Endodermal cell (in vitro differentiated cells): ENCODE results near the gene COPG1. TPM values are rescaled to one million over a fixed set of nuclear protein-coding genes. Genes with fewer than 3 reads are reported as not detected.

ENCODE experiments used
- DNase-seq: peaks from one replicate; pipeline ENCODE4 v3.0.0-alpha.2; 2017
- H3K27ac ChIP-seq: 2 replicates; pipeline ENCODE4 v1.5.1; 2013; ENCODE audit warnings: mild to moderate bottlenecking, low read depth, low read length, moderate library complexity
- H3K27me3 ChIP-seq: 2 replicates; pipeline ENCODE4 v1.6.1; 2013; ENCODE audit warnings: mild to moderate bottlenecking, low read length, moderate library complexity; ENCODE audit not compliant: insufficient read depth, control insufficient read depth, poor library complexity, severe bottlenecking
- H3K36me3 ChIP-seq: 2 replicates; pipeline ENCODE4 v1.7.0; 2013; ENCODE audit warnings: mild to moderate bottlenecking, low read length, moderate library complexity; ENCODE audit not compliant: control insufficient read depth, insufficient read depth
- H3K4me1 ChIP-seq: one replicate; pipeline ENCODE4 v1.7.0; 2013; ENCODE audit warnings: low read length; ENCODE audit not compliant: control insufficient read depth, insufficient read depth
- H3K4me3 ChIP-seq: 2 replicates; pipeline ENCODE4 v1.5.1; 2013; ENCODE audit warnings: mild to moderate bottlenecking, low read length, moderate library complexity
- H3K9ac ChIP-seq: 2 replicates; pipeline ENCODE4 v1.6.1; 2013; ENCODE audit warnings: mild to moderate bottlenecking, low read length, moderate library complexity; ENCODE audit not compliant: poor library complexity, severe bottlenecking; ENCODE audit errors: extremely low read depth
- H3K9me3 ChIP-seq: 2 replicates; pipeline ENCODE4 v1.6.1; 2013; ENCODE audit warnings: mild to moderate bottlenecking, low read length, moderate library complexity; ENCODE audit not compliant: control insufficient read depth
- H3K27ac Mint-ChIP-seq: 2 replicates; pipeline ENCODE4 v1.8.0; 2020; ENCODE audit warnings: mixed read lengths
- H3K27me3 Mint-ChIP-seq: 2 replicates; pipeline ENCODE4 v1.8.0; 2021; ENCODE audit warnings: mild to moderate bottlenecking, mixed read lengths; ENCODE audit not compliant: insufficient read depth
- H3K36me3 Mint-ChIP-seq: 2 replicates; pipeline ENCODE4 v1.8.0; 2020; ENCODE audit warnings: low read depth, mixed read lengths
- H3K4me1 Mint-ChIP-seq: 2 replicates; pipeline ENCODE4 v1.8.0; 2020; ENCODE audit warnings: mixed read lengths
- H3K4me3 Mint-ChIP-seq: 2 replicates; pipeline ENCODE4 v1.8.0; 2020; ENCODE audit warnings: mild to moderate bottlenecking, moderate library complexity, mixed read lengths
- H3K9me3 Mint-ChIP-seq: 2 replicates; pipeline ENCODE4 v1.8.0; 2020; ENCODE audit warnings: mild to moderate bottlenecking, mixed read lengths
- WGBS, 2 experiments: methylation state at CpG; one replicate each; pipeline versions ENCODE4 v1.1.5 to v1.1.7; 2013; ENCODE audit warnings: missing lambda C conversion rate in 2 of 2, mixed read lengths in 1 of 2; ENCODE audit not compliant: insufficient coverage in 1 of 2, insufficient read length in 1 of 2; 5-methylcytosine and 5-hydroxymethylcytosine counted together
- total RNA-seq, 2 donors: library from RNA; stranded (reverse); fragmentation: NEBNext Ultra II Directional in 1 of 2; extraction: Animal tissue kit (Norgen Biotek cat#: 25700) in 1 of 2; gene quantifications; 2 replicates in 1 of 2; 3 replicates in 1 of 2; pipeline ENCODE4 v1.2.1, GENCODE V29; 2021
- TF ChIP-seq, protein P1 (sequence below): fragments of 200-600 bp; sonication (generic); conservative IDR thresholded peaks from 2 replicates; pipeline ENCODE4 v1.5.0; 2021; ENCODE audit warnings: antibody characterized with exemption, mild to moderate bottlenecking

The COPG1 gene
- total RNA-seq, 2 donors from 2014 or later: 151 to 193 TPM

DNA sequence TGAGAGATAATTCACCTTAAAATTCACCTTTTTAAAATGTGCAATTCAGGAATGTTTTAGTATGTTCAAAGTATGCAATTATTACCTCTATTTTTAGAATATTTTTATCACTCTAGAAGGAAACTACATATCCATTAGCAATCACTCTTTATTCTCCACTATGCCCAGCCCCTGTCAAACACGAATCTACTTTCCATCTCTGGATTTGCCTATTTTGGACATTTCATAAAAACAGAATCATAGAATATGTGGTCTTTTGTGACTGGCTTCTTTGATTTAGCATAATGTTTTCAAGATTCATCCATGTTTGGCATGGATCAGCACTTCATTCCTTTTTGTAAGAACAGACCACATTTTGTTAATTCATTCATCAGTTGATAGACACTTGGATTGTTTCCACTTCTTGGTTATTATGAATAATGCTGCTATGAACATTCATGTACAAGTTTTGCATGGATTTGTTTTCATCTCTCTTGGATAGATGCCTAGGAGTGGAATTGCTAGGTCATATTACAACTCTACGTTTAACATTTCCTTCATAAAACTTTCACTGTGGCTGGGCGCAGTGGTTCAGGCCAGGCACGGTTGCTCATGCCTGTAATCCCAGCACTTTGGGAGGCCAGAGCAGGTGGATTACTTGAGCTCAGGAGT is 42.0 kb downstream of the COPG1 start:
- no peaks in the 10 kb centered on the region for H3K27me3 ChIP-seq
- no peaks in the 10 kb centered on the region for H3K9me3 ChIP-seq
- 84 to 92% methylated on average over 4 of the region's 4 CpGs for WGBS, 2 experiments
- H3K4me1 ChIP-seq: no peaks in the 10 kb centered on the region
- no peaks in the 10 kb centered on the region for H3K4me1 Mint-ChIP-seq
- H3K36me3 Mint-ChIP-seq: peaks cover 46% of the 10 kb centered on the region
- H3K27me3 Mint-ChIP-seq: no peaks in the 10 kb centered on the region
- TF ChIP-seq, protein P1, sequence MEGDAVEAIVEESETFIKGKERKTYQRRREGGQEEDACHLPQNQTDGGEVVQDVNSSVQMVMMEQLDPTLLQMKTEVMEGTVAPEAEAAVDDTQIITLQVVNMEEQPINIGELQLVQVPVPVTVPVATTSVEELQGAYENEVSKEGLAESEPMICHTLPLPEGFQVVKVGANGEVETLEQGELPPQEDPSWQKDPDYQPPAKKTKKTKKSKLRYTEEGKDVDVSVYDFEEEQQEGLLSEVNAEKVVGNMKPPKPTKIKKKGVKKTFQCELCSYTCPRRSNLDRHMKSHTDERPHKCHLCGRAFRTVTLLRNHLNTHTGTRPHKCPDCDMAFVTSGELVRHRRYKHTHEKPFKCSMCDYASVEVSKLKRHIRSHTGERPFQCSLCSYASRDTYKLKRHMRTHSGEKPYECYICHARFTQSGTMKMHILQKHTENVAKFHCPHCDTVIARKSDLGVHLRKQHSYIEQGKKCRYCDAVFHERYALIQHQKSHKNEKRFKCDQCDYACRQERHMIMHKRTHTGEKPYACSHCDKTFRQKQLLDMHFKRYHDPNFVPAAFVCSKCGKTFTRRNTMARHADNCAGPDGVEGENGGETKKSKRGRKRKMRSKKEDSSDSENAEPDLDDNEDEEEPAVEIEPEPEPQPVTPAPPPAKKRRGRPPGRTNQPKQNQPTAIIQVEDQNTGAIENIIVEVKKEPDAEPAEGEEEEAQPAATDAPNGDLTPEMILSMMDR: no peak
- no peak overlapping the region for H3K9ac ChIP-seq
- peaks cover 57% of the 10 kb centered on the region for H3K36me3 ChIP-seq
- no peak overlapping the region for H3K27ac ChIP-seq
- H3K4me3 ChIP-seq: no peak overlapping the region
- H3K9me3 Mint-ChIP-seq: no peaks in the 10 kb centered on the region
- H3K4me3 Mint-ChIP-seq: no peak overlapping the region
- H3K27ac Mint-ChIP-seq: no peak overlapping the region
- DNase-seq: no peak

DNA sequence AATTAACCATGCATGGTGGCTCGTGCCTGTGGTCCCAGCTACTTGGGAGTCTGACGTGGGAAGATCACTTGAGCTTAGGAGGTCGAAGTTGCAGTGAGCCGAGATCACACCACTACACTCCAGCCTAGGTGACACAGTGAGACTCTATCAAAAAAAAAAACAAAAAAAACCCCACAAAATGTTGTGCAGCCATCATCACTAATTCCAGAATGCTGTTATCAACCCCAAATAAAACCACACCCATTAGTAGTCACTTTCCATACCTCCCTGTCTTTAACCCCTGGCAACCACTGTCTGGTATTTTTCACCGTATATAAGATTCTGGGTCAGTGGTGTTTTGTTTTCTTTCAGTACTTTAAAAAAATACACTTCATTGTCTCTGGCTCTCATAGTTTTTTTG is 45.9 kb downstream of the COPG1 start:
- 92 to 94% methylated on average over 2 to 5 of the region's 5 CpGs for WGBS, 2 experiments

DNA sequence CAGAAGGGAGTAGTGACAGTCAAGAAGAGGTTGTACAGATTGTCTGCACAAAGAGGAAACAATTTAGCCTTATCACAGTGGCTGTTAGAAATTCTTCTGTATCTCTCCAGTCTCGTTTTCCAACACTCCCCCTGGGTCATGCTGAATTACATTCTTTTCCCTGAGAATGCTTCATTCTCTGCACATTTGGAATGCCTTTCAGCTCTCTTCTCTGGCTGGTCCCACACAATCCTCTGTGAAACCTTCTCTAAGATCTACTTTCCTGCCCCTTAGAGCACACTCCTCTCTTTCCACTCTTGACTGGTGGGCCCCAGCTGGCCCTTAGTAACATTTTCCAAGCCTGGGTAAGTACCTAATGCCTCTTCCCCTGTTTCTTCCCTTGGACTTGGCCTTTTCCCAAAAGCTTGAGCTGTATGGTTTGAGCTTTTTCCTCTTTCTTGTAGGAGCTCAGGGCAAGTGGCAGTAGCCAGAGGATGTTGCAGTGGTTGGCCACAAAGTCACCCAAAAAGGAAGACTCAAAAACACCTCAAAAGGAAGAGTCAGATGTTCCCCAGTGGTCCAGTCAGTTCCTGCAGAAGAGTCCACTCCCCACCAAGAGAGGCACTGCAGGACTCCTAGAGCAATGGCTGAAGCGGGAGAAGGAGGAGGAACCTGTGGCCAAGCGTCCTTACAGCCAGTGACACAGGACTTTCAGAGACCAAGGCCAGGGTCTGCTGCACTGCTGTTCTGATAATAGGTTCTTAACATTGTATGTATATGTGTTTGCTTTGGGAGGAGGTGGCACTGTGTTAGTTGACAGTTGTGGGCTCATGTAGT is 54.9 kb downstream of the COPG1 start:
- Mint-ChIP-seq H3K4me1 (peaks cover 17% of the 10 kb centered on the region), H3K27ac (peak overlapping the region; percentile 60), H3K27me3 (no peaks in the 10 kb centered on the region), H3K4me3 (no peak overlapping the region), H3K36me3 (peaks cover 40% of the 10 kb centered on the region), H3K9me3 (no peaks in the 10 kb centered on the region)
- TF ChIP-seq, protein P1: peak; percentile 38
- Histone ChIP-seq H3K9me3 (no peaks in the 10 kb centered on the region), H3K27me3 (no peaks in the 10 kb centered on the region), H3K27ac (peak overlapping the region; percentile 63), H3K36me3 (peaks cover 54% of the 10 kb centered on the region), H3K4me1 (peaks cover 8% of the 10 kb centered on the region), H3K4me3 (no peak overlapping the region), H3K9ac (no peak overlapping the region)
- WGBS, 2 experiments: 91 to 96% methylated on average over 3 of the region's 3 CpGs
- peak; percentile 62 for DNase-seq

More for the DNA sequence above, 45.9 kb downstream of the COPG1 start:
- H3K4me1 Mint-ChIP-seq: no peaks in the 10 kb centered on the region
- no peaks in the 10 kb centered on the region for H3K9me3 ChIP-seq
- no peak overlapping the region for H3K27ac Mint-ChIP-seq
- no peak overlapping the region for H3K9ac ChIP-seq
- TF ChIP-seq, protein P1: no peak
- H3K27me3 ChIP-seq: no peaks in the 10 kb centered on the region
- no peaks in the 10 kb centered on the region for H3K9me3 Mint-ChIP-seq
- H3K27ac ChIP-seq: no peak overlapping the region
- DNase-seq: no peak
- H3K4me1 ChIP-seq: no peaks in the 10 kb centered on the region
- H3K4me3 Mint-ChIP-seq: no peak overlapping the region
- peaks cover 51% of the 10 kb centered on the region for H3K36me3 Mint-ChIP-seq
- no peak overlapping the region for H3K4me3 ChIP-seq
- no peaks in the 10 kb centered on the region for H3K27me3 Mint-ChIP-seq
- H3K36me3 ChIP-seq: peaks cover 56% of the 10 kb centered on the region
